Neural progenitor cell (in vitro differentiated cells): ENCODE results near the gene AP5S1. TPM values are rescaled to one million over a fixed set of nuclear protein-coding genes. Genes with fewer than 3 reads are reported as not detected.
"Not testable (repeated sequence)": the region's sequence is repeated elsewhere in the genome, so short reads cannot be mapped to it uniquely, and the experiment has no call there.

Experiments
- DNase-seq: peaks from one replicate; pipeline ENCODE4 v3.0.0-alpha.2; 2016; ENCODE audit warnings: low spot score
- H2AFZ ChIP-seq: fragments of 200-600 bp; sonication (generic); replicated peaks from 2 replicates; pipeline ENCODE4 v1.6.1; 2016; ENCODE audit warnings: antibody characterized with exemption
- H3F3A ChIP-seq: fragments of 200-600 bp; sonication (generic); 2 replicates; pipeline ENCODE4 v1.6.1; 2016; ENCODE audit warnings: antibody characterized with exemption, low read depth
- H3K27ac ChIP-seq: fragments of 200-600 bp; sonication (generic); 2 replicates; pipeline ENCODE4 v1.5.1; 2016; ENCODE audit warnings: mild to moderate bottlenecking
- H3K27me3 ChIP-seq: fragments of 200-600 bp; sonication (generic); 2 replicates; pipeline ENCODE4 v1.6.1; 2016; ENCODE audit warnings: mild to moderate bottlenecking, moderate library complexity
- H3K36me3 ChIP-seq: fragments of 200-600 bp; sonication (generic); 2 replicates; pipeline ENCODE4 v1.5.1; 2016
- H3K4me1 ChIP-seq: fragments of 200-600 bp; sonication (generic); 2 replicates; pipeline ENCODE4 v1.6.1; 2016; ENCODE audit warnings: mixed run types
- H3K4me2 ChIP-seq: fragments of 200-600 bp; sonication (generic); 2 replicates; pipeline ENCODE4 v1.6.1; 2016
- H3K4me3 ChIP-seq: fragments of 200-600 bp; sonication (generic); 2 replicates; pipeline ENCODE4 v1.5.1; 2016
- H3K79me2 ChIP-seq: fragments of 200-600 bp; sonication (generic); 2 replicates; pipeline ENCODE4 v1.6.1; 2016; ENCODE audit warnings: low read depth
- H3K9ac ChIP-seq: fragments of 200-600 bp; sonication (generic); 2 replicates; pipeline ENCODE4 v1.6.1; 2016
- H3K9me3 ChIP-seq: fragments of 200-600 bp; sonication (generic); 2 replicates; pipeline ENCODE4 v1.5.1; 2016; ENCODE audit warnings: low read depth
- H4K20me1 ChIP-seq: fragments of 200-600 bp; sonication (generic); 2 replicates; pipeline ENCODE4 v1.6.1; 2016; ENCODE audit warnings: low read depth
- H3K27ac Mint-ChIP-seq: 3 replicates; pipeline ENCODE4 v1.8.0; 2021; ENCODE audit warnings: mixed read lengths
- H3K27me3 Mint-ChIP-seq: 2 replicates; pipeline ENCODE4 v1.8.0; 2022; ENCODE audit warnings: low read depth, mild to moderate bottlenecking, inconsistent platforms, moderate library complexity, mixed read lengths; ENCODE audit not compliant: insufficient read depth
- H3K36me3 Mint-ChIP-seq: 3 replicates; pipeline ENCODE4 v1.8.0; 2021; ENCODE audit warnings: mixed read lengths
- H3K4me1 Mint-ChIP-seq: 3 replicates; pipeline ENCODE4 v1.8.0; 2021; ENCODE audit warnings: mixed read lengths
- H3K4me3 Mint-ChIP-seq: 3 replicates; pipeline ENCODE4 v1.8.0; 2021; ENCODE audit warnings: mild to moderate bottlenecking, moderate library complexity, mixed read lengths
- H3K9me3 Mint-ChIP-seq: 3 replicates; pipeline ENCODE4 v1.8.0; 2020; ENCODE audit warnings: mixed read lengths
- EZH2 ChIP-seq: fragments of 200-600 bp; sonication (generic); IDR thresholded peaks from 2 replicates; pipeline ENCODE4 v1.6.1; 2017; ENCODE audit warnings: antibody characterized with exemption, mild to moderate bottlenecking, moderate library complexity
- EZH2phosphoT487 ChIP-seq: fragments of 200-600 bp; sonication (generic); IDR thresholded peaks from 2 replicates; pipeline ENCODE4 v1.6.1; 2017; ENCODE audit warnings: antibody characterized with exemption
- total RNA-seq: library from RNA; depleted of rRNA; stranded (reverse); fragments of >200 nt; gene quantifications from 2 replicates; pipeline ENCODE4 v1.2.3, GENCODE V29; 2015; ENCODE audit warnings: low replicate concordance
- TF ChIP-seq, protein P1 (sequence below): fragments of 200-600 bp; sonication (generic); IDR thresholded peaks from 2 replicates; pipeline ENCODE4 v1.5.1; 2017; ENCODE audit warnings: antibody characterized with exemption, mild to moderate bottlenecking

Gene AP5S1
- total RNA-seq, 1 donor from 2014 or later, result 1.2 TPM

DNA sequence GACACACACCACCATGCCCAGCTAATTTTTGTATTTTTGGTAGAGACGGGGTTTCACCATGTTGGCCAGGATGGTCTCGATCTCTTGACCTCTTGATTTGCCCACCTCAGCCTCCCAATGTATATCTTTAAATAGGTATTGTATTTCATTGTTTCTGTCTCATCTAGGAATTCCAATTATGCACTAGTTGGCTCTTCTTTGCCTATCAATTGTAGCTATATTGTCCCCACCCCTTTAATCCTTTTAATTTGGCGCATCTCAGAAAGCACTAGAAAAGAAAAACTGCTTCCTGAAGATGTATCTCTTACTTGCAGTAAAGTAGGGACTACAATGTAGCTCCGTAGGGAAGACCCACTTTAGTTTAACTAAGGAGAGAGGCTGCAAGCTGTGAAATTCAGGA lies 15.8 kb downstream of the AP5S1 start:
- no peak overlapping the region for H3K27ac Mint-ChIP-seq
- no peak overlapping the region for H3K9ac ChIP-seq
- H3K9me3 Mint-ChIP-seq, result peaks cover 2% of the 10 kb centered on the region
- no peaks in the 10 kb centered on the region for H3K79me2 ChIP-seq
- no peaks in the 10 kb centered on the region for H3K4me1 ChIP-seq
- no peaks in the 10 kb centered on the region for H3K36me3 ChIP-seq
- no peak overlapping the region for H3K4me2 ChIP-seq
- H3K27ac ChIP-seq, result no peak overlapping the region
- H3K27me3 ChIP-seq, result no peaks in the 10 kb centered on the region
- TF ChIP-seq, protein P1, sequence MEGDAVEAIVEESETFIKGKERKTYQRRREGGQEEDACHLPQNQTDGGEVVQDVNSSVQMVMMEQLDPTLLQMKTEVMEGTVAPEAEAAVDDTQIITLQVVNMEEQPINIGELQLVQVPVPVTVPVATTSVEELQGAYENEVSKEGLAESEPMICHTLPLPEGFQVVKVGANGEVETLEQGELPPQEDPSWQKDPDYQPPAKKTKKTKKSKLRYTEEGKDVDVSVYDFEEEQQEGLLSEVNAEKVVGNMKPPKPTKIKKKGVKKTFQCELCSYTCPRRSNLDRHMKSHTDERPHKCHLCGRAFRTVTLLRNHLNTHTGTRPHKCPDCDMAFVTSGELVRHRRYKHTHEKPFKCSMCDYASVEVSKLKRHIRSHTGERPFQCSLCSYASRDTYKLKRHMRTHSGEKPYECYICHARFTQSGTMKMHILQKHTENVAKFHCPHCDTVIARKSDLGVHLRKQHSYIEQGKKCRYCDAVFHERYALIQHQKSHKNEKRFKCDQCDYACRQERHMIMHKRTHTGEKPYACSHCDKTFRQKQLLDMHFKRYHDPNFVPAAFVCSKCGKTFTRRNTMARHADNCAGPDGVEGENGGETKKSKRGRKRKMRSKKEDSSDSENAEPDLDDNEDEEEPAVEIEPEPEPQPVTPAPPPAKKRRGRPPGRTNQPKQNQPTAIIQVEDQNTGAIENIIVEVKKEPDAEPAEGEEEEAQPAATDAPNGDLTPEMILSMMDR, result no peak
- TF ChIP-seq EZH2phosphoT487, result no peak
- no peak for TF ChIP-seq EZH2
- DNase-seq, result no peak
- H2AFZ ChIP-seq, result no peak overlapping the region
- H3K4me3 Mint-ChIP-seq, result no peak overlapping the region
- no peaks in the 10 kb centered on the region for H4K20me1 ChIP-seq
- H3K4me1 Mint-ChIP-seq, result no peaks in the 10 kb centered on the region
- H3F3A ChIP-seq, result no peaks in the 10 kb centered on the region
- no peaks in the 10 kb centered on the region for H3K27me3 Mint-ChIP-seq
- peaks cover 3% of the 10 kb centered on the region for H3K36me3 Mint-ChIP-seq
- no peaks in the 10 kb centered on the region for H3K9me3 ChIP-seq
- no peak overlapping the region for H3K4me3 ChIP-seq

DNA sequence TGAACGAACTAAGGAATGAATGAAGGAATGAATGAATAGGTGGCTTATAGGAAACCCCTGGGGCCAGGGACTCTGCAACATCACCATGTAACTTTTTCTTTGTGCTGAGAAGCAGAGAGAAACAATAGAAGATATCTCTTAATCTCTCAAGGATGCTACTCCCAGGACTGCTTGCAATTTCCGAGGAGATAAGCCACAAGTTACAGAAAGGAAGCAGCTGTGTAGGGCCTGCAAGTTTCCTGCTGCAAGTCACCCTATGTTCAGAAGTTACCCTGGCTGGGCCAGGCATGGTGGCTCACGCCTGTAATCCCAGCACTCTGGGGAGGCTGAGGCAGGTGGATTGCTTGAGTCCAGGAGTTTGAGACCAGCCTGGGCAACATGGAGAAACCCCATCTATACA lies 19.0 kb downstream of the AP5S1 start:
- peaks cover 2% of the 10 kb centered on the region for H3K9me3 Mint-ChIP-seq

GRCh38 chr20:3840201-3840600 lies 19.9 kb downstream of the AP5S1 start:
- not testable (repeated sequence) for H3K79me2 ChIP-seq, H3K9me3 ChIP-seq, H3K4me3 ChIP-seq, H3K27ac ChIP-seq, H3K36me3 Mint-ChIP-seq, H3K4me1 Mint-ChIP-seq, H3K4me2 ChIP-seq, H3K9ac ChIP-seq, H3K9me3 Mint-ChIP-seq, H3K4me1 ChIP-seq, H4K20me1 ChIP-seq, H3K4me3 Mint-ChIP-seq, H3K36me3 ChIP-seq, H2AFZ ChIP-seq, H3F3A ChIP-seq, H3K27me3 Mint-ChIP-seq, H3K27ac Mint-ChIP-seq, DNase-seq, H3K27me3 ChIP-seq

More for the DNA sequence above, 19.0 kb downstream of the AP5S1 start:
- H3K79me2 ChIP-seq, result no peaks in the 10 kb centered on the region
- DNase-seq, result peak; percentile 25
- no peaks in the 10 kb centered on the region for H3F3A ChIP-seq
- no peak for TF ChIP-seq EZH2
- no peak for TF ChIP-seq EZH2phosphoT487
- TF ChIP-seq, protein P1, result no peak
- Mint-ChIP-seq H3K27me3 (no peaks in the 10 kb centered on the region), H3K4me1 (no peaks in the 10 kb centered on the region), H3K4me3 (no peak overlapping the region), H3K36me3 (no peaks in the 10 kb centered on the region), H3K27ac (no peak overlapping the region)
- no peaks in the 10 kb centered on the region for H4K20me1 ChIP-seq
- H3K27ac ChIP-seq, result no peak overlapping the region
- H3K27me3 ChIP-seq, result no peaks in the 10 kb centered on the region
- H3K9me3 ChIP-seq, result no peaks in the 10 kb centered on the region
- no peak overlapping the region for H3K4me3 ChIP-seq
- H3K4me1 ChIP-seq, result no peaks in the 10 kb centered on the region
- H3K9ac ChIP-seq, result no peak overlapping the region
- no peaks in the 10 kb centered on the region for H3K36me3 ChIP-seq
- H2AFZ ChIP-seq, result peak overlapping the region; percentile 24
- no peak overlapping the region for H3K4me2 ChIP-seq

DNA sequence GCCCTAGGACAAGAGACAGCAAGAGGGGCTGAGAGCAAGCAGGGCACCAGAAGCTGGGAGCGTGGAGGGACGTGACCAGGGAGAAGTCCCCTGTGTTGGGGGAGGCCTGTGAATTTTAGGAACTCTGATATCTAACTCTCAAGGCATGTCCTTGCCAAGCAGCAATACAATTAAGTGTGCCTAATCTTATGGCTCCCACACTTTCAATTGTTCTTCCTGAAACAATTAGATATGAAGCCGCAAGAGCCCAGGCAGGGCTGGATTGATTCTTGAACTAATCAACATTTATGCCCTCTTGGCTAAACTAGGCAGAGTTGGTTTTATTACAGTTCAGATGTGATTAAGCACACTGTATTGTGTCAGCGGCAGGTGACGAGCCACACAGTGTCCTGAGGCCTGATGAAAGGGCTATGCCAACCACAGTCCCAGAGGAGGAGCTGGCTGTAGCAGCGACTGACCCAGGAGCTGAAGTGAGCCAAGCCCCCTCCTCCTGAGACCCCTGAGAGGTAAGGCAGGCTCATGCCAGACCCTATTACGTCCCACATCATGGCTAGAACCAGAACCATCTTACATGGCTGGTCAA lies 22.1 kb downstream of the AP5S1 start:
- Mint-ChIP-seq H3K4me1 (peaks cover 6% of the 10 kb centered on the region), H3K27me3 (peaks cover 4% of the 10 kb centered on the region), H3K4me3 (no peak overlapping the region), H3K9me3 (no peaks in the 10 kb centered on the region), H3K36me3 (no peaks in the 10 kb centered on the region), H3K27ac (no peak overlapping the region)
- H3K36me3 ChIP-seq, result no peaks in the 10 kb centered on the region
- H3K4me3 ChIP-seq, result no peak overlapping the region
- no peak for TF ChIP-seq EZH2
- TF ChIP-seq, protein P1, result no peak
- no peak for TF ChIP-seq EZH2phosphoT487
- H2AFZ ChIP-seq, result no peak overlapping the region
- H3K79me2 ChIP-seq, result peaks cover 4% of the 10 kb centered on the region
- DNase-seq, result no peak
- H3K9me3 ChIP-seq, result no peaks in the 10 kb centered on the region
- no peak overlapping the region for H3K9ac ChIP-seq
- H3K27me3 ChIP-seq, result no peaks in the 10 kb centered on the region
- H3K4me2 ChIP-seq, result no peak overlapping the region
- peaks cover 5% of the 10 kb centered on the region for H3F3A ChIP-seq
- H4K20me1 ChIP-seq, result no peaks in the 10 kb centered on the region
- peaks cover 1% of the 10 kb centered on the region for H3K4me1 ChIP-seq
- H3K27ac ChIP-seq, result no peak overlapping the region
